Adrenal gland (tissue), 5 donors: ENCODE data around the gene SHKBP1.

Experiments used
- POLR2A ChIP-seq, 2 donors: fragments of 450-650 bp; IDR thresholded peaks; one replicate each; pipeline ENCODE4 v1.6.1; 2017; ENCODE audit warnings: antibody characterized with exemption in 2 of 2, mild to moderate bottlenecking in 2 of 2, moderate library complexity in 1 of 2
- TF ChIP-seq, protein P1 (sequence below), 6 experiments: fragments of 450-650 bp in 4 of 6; fragments of 200-600 bp in 2 of 6; sonication (generic) in 1 of 6; IDR thresholded peaks; 1 replicate in 5 of 6; 2 replicates in 1 of 6; pipeline versions ENCODE4 v1.5.1 to v1.8.0; 2016 to 2021; ENCODE audit warnings: antibody characterized with exemption in 6 of 6, mild to moderate bottlenecking in 2 of 6, moderate library complexity in 1 of 6
- donor health status: DM: no; HTN: no; CAD: no.

DNA sequence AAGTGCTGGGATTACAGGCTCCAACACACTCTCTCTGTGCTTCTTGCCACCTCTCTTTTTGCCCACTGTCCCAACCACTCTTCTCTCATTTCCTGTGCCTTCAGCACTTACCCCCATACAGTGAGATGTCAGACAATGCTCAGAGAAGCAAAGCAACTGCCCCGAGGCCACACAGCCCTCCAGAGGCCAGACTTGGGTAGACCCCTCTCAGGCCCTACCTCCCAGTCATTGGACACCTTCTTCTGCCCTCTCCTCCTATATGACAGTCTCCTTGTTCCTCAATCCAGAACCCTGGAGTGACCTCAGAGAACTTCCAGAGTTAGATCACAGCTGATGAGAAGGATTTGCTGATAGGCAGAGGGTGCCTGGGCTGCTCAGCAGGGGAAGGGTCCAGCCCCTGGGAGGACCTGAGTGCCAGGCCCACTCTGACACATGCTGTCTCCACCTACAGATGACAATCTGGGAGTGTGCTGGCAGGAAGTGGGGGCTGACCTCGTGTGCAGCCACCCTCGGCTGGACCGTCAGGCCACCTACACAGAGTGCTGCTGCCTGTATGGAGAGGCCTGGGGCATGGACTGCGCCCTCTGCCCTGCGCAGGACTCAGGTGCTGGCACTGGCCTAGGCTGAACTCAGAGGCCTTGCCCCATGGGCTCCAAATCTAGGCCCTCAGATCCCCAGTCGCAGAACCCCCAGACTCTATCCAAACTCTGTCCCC lies 48.9 kb downstream of the SHKBP1 start:
- TF ChIP-seq, protein P1, sequence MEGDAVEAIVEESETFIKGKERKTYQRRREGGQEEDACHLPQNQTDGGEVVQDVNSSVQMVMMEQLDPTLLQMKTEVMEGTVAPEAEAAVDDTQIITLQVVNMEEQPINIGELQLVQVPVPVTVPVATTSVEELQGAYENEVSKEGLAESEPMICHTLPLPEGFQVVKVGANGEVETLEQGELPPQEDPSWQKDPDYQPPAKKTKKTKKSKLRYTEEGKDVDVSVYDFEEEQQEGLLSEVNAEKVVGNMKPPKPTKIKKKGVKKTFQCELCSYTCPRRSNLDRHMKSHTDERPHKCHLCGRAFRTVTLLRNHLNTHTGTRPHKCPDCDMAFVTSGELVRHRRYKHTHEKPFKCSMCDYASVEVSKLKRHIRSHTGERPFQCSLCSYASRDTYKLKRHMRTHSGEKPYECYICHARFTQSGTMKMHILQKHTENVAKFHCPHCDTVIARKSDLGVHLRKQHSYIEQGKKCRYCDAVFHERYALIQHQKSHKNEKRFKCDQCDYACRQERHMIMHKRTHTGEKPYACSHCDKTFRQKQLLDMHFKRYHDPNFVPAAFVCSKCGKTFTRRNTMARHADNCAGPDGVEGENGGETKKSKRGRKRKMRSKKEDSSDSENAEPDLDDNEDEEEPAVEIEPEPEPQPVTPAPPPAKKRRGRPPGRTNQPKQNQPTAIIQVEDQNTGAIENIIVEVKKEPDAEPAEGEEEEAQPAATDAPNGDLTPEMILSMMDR (IDR thresholded peaks at IDR 0.05) = no peak
- no peak for TF ChIP-seq POLR2A (IDR thresholded peaks at IDR 0.05)
